HuH-7.5 (cell line): ENCODE measurements around the gene COMMD1.
A peak's percentile ranks its signal among the peaks of the same experiment; 100 is the strongest.
"Not testable (repeated sequence)": the region's sequence is repeated elsewhere in the genome, so short reads cannot be mapped to it uniquely, and the experiment has no call there.

Experiments used
- DNase-seq: peaks from one replicate; pipeline ENCODE4 v3.0.0; 2011; ENCODE audit warnings: low spot score

COMMD1 gene

GRCh38 chr2:61905372-61906185 is at the start of gene COMMD1:
TSS of gene COMMD1 (plus strand) at chr2:61905674. CDS start at chr2:61905679, 5 bp downstream.
- peak; percentile 31 for DNase-seq

GRCh38 chr2:61857224-61857623 is 48.2 kb upstream of the COMMD1 start:
- no peak for DNase-seq

- DNase-seq: no peak
Measured at GRCh38 chr2:61862085-61862484, 43.4 kb upstream of the COMMD1 start.

- DNase-seq: not testable (repeated sequence)
Measured at GRCh38 chr2:61866482-61867089, 38.9 kb upstream of the COMMD1 start.

GRCh38 chr2:61876400-61876799 is 29.1 kb upstream of the COMMD1 start:
- DNase-seq: no peak

- no peak for DNase-seq
Measured at GRCh38 chr2:61877571-61878245, 27.8 kb upstream of the COMMD1 start.

GRCh38 chr2:61878761-61879160 is 26.7 kb upstream of the COMMD1 start:
- no peak for DNase-seq

- DNase-seq: not testable (repeated sequence)
Measured at GRCh38 chr2:61879351-61879750, 26.1 kb upstream of the COMMD1 start.

- no peak for DNase-seq
Measured at GRCh38 chr2:61882850-61883249, 22.6 kb upstream of the COMMD1 start.

- no peak for DNase-seq
Measured at GRCh38 chr2:61885896-61886603, 19.4 kb upstream of the COMMD1 start.

GRCh38 chr2:61887717-61888266 is 17.7 kb upstream of the COMMD1 start:
- DNase-seq: no peak

GRCh38 chr2:61888267-61889055 is 17.0 kb upstream of the COMMD1 start, which contains the start of gene CCT4:
TSS of gene CCT4 (minus strand) at chr2:61888656. CDS start at chr2:61888507, 149 bp downstream.
- DNase-seq: peak; percentile 52

- peak; percentile 15 for DNase-seq
Measured at GRCh38 chr2:61898810-61899209, 6.7 kb upstream of the COMMD1 start.

GRCh38 chr2:61900281-61900680 is 5.2 kb upstream of the COMMD1 start:
- DNase-seq: no peak

- no peak for DNase-seq
Measured at GRCh38 chr2:61906186-61906470, 654 bp downstream of the COMMD1 start.

- no peak for DNase-seq
Measured at GRCh38 chr2:61909116-61909515, 3.6 kb downstream of the COMMD1 start.

GRCh38 chr2:61910603-61911002 is 5.1 kb downstream of the COMMD1 start:
- no peak for DNase-seq

- no peak for DNase-seq
Measured at GRCh38 chr2:61911510-61911909, 6.0 kb downstream of the COMMD1 start.

- DNase-seq: not testable (repeated sequence)
Measured at GRCh38 chr2:61914794-61915193, 9.3 kb downstream of the COMMD1 start.

GRCh38 chr2:61920548-61920947 is 15.1 kb downstream of the COMMD1 start:
- DNase-seq: no peak

- no peak for DNase-seq
Measured at GRCh38 chr2:61922714-61923113, 17.2 kb downstream of the COMMD1 start.
